Stomach (tissue), 4 donors: ENCODE data around the gene POGZ.

Source experiments
- CTCF ChIP-seq, 7 experiments: fragments of 450-650 bp in 4 of 7; fragments of 200-600 bp in 3 of 7; sonication (generic) in 3 of 7; IDR thresholded peaks; one replicate each; pipeline ENCODE4 v1.5.1; 2016 to 2019; ENCODE audit warnings: antibody characterized with exemption in 7 of 7, control low read depth in 2 of 7, mild to moderate bottlenecking in 1 of 7
- EP300 ChIP-seq: sonication (generic); formaldehyde crosslinking; IDR thresholded peaks from one replicate; pipeline ENCODE4 v1.6.1; 2017; ENCODE audit warnings: antibody characterized with exemption

GRCh38 chr1:151455231-151455630, 4.1 kb downstream of the POGZ start:
- TF ChIP-seq EP300 (no peak), CTCF (IDR thresholded peaks at IDR 0.05) (no peak)
